Mesendoderm (in vitro differentiated cells): ENCODE measurements around the gene ATP7B.

Experiments used
- DNase-seq: peaks from one replicate; pipeline ENCODE4 v3.0.0; 2013
- H2AK5ac ChIP-seq: 2 replicates; pipeline ENCODE4 v1.6.1; 2013; ENCODE audit warnings: low read length, inconsistent platforms
- H2BK120ac ChIP-seq: 2 replicates; pipeline ENCODE4 v1.6.1; 2013; ENCODE audit warnings: low read depth, mild to moderate bottlenecking, low read length, moderate library complexity, mixed read lengths
- H2BK15ac ChIP-seq: replicated peaks from 2 replicates; pipeline ENCODE4 v1.6.1; 2013; ENCODE audit warnings: low read depth, mild to moderate bottlenecking, moderate library complexity
- H2BK5ac ChIP-seq: 2 replicates; pipeline ENCODE4 v1.6.1; 2013; ENCODE audit warnings: low read length, inconsistent platforms
- H3K18ac ChIP-seq: 2 replicates; pipeline ENCODE4 v1.6.1; 2013; ENCODE audit warnings: mild to moderate bottlenecking, low read length, mixed read lengths
- H3K23ac ChIP-seq: one replicate; pipeline ENCODE4 v1.6.1; 2013; ENCODE audit warnings: low read length
- H3K27ac ChIP-seq: 2 replicates; pipeline ENCODE4 v1.5.1; 2013; ENCODE audit warnings: low read depth, mild to moderate bottlenecking, inconsistent platforms, low read length, moderate library complexity
- H3K27me3 ChIP-seq: 2 replicates; pipeline ENCODE4 v1.6.1; 2013; ENCODE audit warnings: low read length, control low read depth, mild to moderate bottlenecking, inconsistent platforms; ENCODE audit not compliant: insufficient read depth, poor library complexity
- H3K36me3 ChIP-seq: 2 replicates; pipeline ENCODE4 v1.6.1; 2013; ENCODE audit warnings: low read length, inconsistent platforms; ENCODE audit not compliant: control insufficient read depth, insufficient read depth
- H3K4ac ChIP-seq: one replicate; pipeline ENCODE4 v1.6.1; 2013; ENCODE audit warnings: low read depth, mild to moderate bottlenecking, low read length, moderate library complexity
- H3K4me1 ChIP-seq: 2 replicates; pipeline ENCODE4 v1.6.1; 2013; ENCODE audit warnings: low read depth, low read length, inconsistent platforms; ENCODE audit not compliant: control insufficient read depth
- H3K4me2 ChIP-seq: 2 replicates; pipeline ENCODE4 v1.6.1; 2013; ENCODE audit warnings: low read length
- H3K4me3 ChIP-seq: 2 replicates; pipeline ENCODE4 v1.5.1; 2013; ENCODE audit warnings: mild to moderate bottlenecking, low read length
- H3K56ac ChIP-seq: one replicate; pipeline ENCODE4 v1.6.1; 2013; ENCODE audit warnings: low read length
- H3K79me1 ChIP-seq: 2 replicates; pipeline ENCODE4 v1.6.1; 2013; ENCODE audit warnings: low read length, inconsistent platforms
- H3K79me2 ChIP-seq: 2 replicates; pipeline ENCODE4 v1.6.1; 2013; ENCODE audit warnings: mild to moderate bottlenecking, low read length; ENCODE audit not compliant: control insufficient read depth, insufficient read depth
- H3K9ac ChIP-seq: 2 replicates; pipeline ENCODE4 v1.6.1; 2013; ENCODE audit warnings: low read length, inconsistent platforms
- H4K5ac ChIP-seq: one replicate; pipeline ENCODE4 v1.6.1; 2013; ENCODE audit warnings: low read length
- H4K8ac ChIP-seq: one replicate; pipeline ENCODE4 v1.6.1; 2013; ENCODE audit warnings: low read depth, mild to moderate bottlenecking, control low read depth, low read length, moderate library complexity
- WGBS: extraction: QIAGEN DNeasy Blood & Tissue Kit; methylation state at CpG from one replicate; pipeline ENCODE4 v1.1.7; 2013; ENCODE audit warnings: low lambda C conversion rate, missing lambda C conversion rate; ENCODE audit not compliant: insufficient coverage; ENCODE audit errors: extremely low coverage; 5-methylcytosine and 5-hydroxymethylcytosine counted together

The ATP7B gene

GRCh38 chr13:51978796-51979556 lies 32.3 kb downstream of the ATP7B start:
- no peak overlapping the region for H3K27ac ChIP-seq
- H3K4me2 ChIP-seq: no peak overlapping the region
- no CpG with 5 or more reads among the region's 5 CpGs for WGBS

DNA sequence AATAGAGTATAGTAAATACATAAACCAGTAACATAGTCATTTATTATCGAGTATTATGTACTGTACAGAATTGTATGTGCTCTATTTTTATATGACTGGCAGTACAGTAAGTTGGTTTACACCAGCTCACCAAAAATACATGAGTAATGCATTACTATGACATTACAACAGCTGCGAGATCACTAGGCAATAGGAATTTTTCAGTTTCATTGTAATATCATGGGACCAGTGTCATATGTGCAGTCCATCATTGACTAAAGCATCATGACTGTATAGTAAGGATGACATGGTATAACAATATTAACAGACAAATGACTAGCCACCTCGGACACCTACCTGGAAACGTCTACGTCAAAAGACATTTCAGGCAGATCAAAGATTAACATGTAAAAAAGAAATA lies 33.6 kb downstream of the ATP7B start:
- H3K56ac ChIP-seq: no peak overlapping the region
- no peak overlapping the region for H3K4me2 ChIP-seq
- H3K4ac ChIP-seq: no peak overlapping the region
- WGBS: no CpG with 5 or more reads among the region's 5 CpGs
- H2AK5ac ChIP-seq: no peak overlapping the region
- H3K79me1 ChIP-seq: no peaks in the 10 kb centered on the region
- no peak for DNase-seq
- no peaks in the 10 kb centered on the region for H3K79me2 ChIP-seq
- no peak overlapping the region for H3K18ac ChIP-seq
- no peaks in the 10 kb centered on the region for H3K27me3 ChIP-seq
- no peak overlapping the region for H4K5ac ChIP-seq
- no peak overlapping the region for H2BK5ac ChIP-seq
- H3K27ac ChIP-seq: no peak overlapping the region
- no peaks in the 10 kb centered on the region for H3K36me3 ChIP-seq
- peaks cover 5% of the 10 kb centered on the region for H3K4me1 ChIP-seq
- H3K23ac ChIP-seq: no peak overlapping the region
- H2BK120ac ChIP-seq: no peak overlapping the region
- H4K8ac ChIP-seq: no peak overlapping the region
- no peak overlapping the region for H3K4me3 ChIP-seq
- no peak overlapping the region for H3K9ac ChIP-seq
- no peak overlapping the region for H2BK15ac ChIP-seq

More at GRCh38 chr13:51978796-51979556, 32.3 kb downstream of the ATP7B start:
- Histone ChIP-seq H4K8ac (no peak overlapping the region), H2BK15ac (no peak overlapping the region), H3K4me1 (peaks cover 5% of the 10 kb centered on the region), H3K4me3 (no peak overlapping the region), H3K79me1 (no peaks in the 10 kb centered on the region), H2BK5ac (no peak overlapping the region), H2BK120ac (no peak overlapping the region), H3K36me3 (no peaks in the 10 kb centered on the region), H3K56ac (no peak overlapping the region), H3K9ac (no peak overlapping the region), H3K79me2 (no peaks in the 10 kb centered on the region), H3K18ac (no peak overlapping the region), H3K4ac (no peak overlapping the region), H2AK5ac (no peak overlapping the region), H3K27me3 (no peaks in the 10 kb centered on the region), H3K23ac (no peak overlapping the region), H4K5ac (no peak overlapping the region)
- DNase-seq: no peak

DNA sequence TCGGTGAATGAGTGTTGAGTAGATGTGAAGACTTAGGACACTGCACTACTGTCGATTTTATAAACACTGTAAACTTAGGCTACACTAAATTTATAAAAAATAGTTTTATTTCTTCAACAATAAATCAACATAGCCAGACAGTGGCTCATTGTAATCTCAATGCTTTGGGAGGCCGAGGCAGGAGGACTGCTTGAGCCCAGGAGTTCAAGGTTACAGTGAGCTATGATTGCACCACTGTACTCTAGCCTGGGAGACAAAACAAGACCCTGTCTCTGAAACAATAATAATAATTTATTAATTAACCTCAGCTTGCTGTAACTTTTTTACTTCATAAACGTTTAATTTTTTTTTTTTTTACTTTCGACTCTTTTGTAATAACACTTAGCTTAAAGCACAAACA lies 34.4 kb downstream of the ATP7B start:
- 100% methylated on average over 2 of the region's 5 CpGs for WGBS
- H3K4ac ChIP-seq: no peak overlapping the region
- no peak overlapping the region for H3K9ac ChIP-seq
- H3K4me2 ChIP-seq: no peak overlapping the region
- no peak overlapping the region for H2BK120ac ChIP-seq
- no peak for DNase-seq
- H2AK5ac ChIP-seq: no peak overlapping the region
- H4K8ac ChIP-seq: no peak overlapping the region
- no peak overlapping the region for H2BK15ac ChIP-seq
- H3K4me3 ChIP-seq: no peak overlapping the region
- H2BK5ac ChIP-seq: no peak overlapping the region
- no peak overlapping the region for H3K56ac ChIP-seq
- peaks cover 5% of the 10 kb centered on the region for H3K4me1 ChIP-seq
- no peaks in the 10 kb centered on the region for H3K27me3 ChIP-seq
- no peaks in the 10 kb centered on the region for H3K79me2 ChIP-seq
- H3K27ac ChIP-seq: no peak overlapping the region
- no peak overlapping the region for H4K5ac ChIP-seq
- H3K18ac ChIP-seq: no peak overlapping the region
- no peaks in the 10 kb centered on the region for H3K79me1 ChIP-seq
- no peak overlapping the region for H3K23ac ChIP-seq
- H3K36me3 ChIP-seq: no peaks in the 10 kb centered on the region

DNA sequence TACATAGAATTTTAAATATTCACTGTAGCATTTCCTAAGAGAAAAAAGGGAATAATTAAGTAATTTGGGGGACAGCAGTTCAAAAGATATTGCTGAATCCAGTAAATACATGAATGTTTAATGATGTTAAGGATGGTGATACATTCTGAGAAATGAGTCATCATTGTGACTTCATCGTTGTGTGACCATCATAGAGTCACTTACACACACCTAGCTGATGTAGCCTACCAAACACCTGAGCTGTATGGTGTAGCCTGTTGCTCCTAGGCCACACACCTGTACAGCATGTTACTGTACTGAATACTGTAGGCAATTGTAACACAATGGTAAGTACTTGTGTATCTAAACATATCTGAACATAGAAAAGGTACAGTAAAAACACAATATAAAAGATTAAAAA lies 34.8 kb downstream of the ATP7B start:
- no peak overlapping the region for H4K8ac ChIP-seq
- no peak overlapping the region for H3K27ac ChIP-seq
- H2BK120ac ChIP-seq: no peak overlapping the region
- peaks cover 4% of the 10 kb centered on the region for H3K4me1 ChIP-seq
- H2BK15ac ChIP-seq: no peak overlapping the region
- H3K4me3 ChIP-seq: no peak overlapping the region
- no peaks in the 10 kb centered on the region for H3K79me2 ChIP-seq
- H2BK5ac ChIP-seq: no peak overlapping the region
- no peaks in the 10 kb centered on the region for H3K27me3 ChIP-seq
- no peak overlapping the region for H3K23ac ChIP-seq
- no peak overlapping the region for H3K4ac ChIP-seq
- no peak overlapping the region for H3K4me2 ChIP-seq
- no peak overlapping the region for H2AK5ac ChIP-seq
- H3K36me3 ChIP-seq: no peaks in the 10 kb centered on the region
- no peak overlapping the region for H4K5ac ChIP-seq
- no CpG with 5 or more reads among the region's 1 CpG for WGBS
- no peak overlapping the region for H3K56ac ChIP-seq
- no peak overlapping the region for H3K9ac ChIP-seq
- no peak for DNase-seq
- H3K79me1 ChIP-seq: no peaks in the 10 kb centered on the region
- H3K18ac ChIP-seq: no peak overlapping the region

DNA sequence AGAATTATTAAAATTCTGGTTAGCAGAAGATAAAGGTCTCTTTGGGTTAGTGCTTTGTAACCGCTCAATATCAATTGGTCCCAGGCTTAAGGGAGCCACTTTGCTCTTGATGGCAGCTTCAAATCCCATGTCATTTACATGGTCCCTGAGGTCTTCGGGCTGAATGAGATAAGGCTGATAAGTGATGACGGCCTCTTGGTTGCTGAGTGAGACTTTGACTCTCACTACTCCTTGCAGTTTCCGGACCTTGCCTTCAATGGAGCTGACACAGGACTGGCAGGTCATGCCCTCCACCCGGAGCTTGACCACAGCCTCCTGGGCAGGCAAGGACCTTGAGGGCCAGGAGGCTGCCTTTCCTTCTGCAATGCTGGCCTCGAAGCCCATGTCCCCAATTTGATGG lies 36.8 kb downstream of the ATP7B start:
- Histone ChIP-seq H3K36me3 (no peaks in the 10 kb centered on the region), H2BK120ac (no peak overlapping the region), H3K4me2 (no peak overlapping the region), H3K56ac (no peak overlapping the region), H3K4me1 (peaks cover 2% of the 10 kb centered on the region), H3K27me3 (no peaks in the 10 kb centered on the region), H3K4ac (no peak overlapping the region), H2BK15ac (no peak overlapping the region), H4K8ac (no peak overlapping the region), H3K79me1 (no peaks in the 10 kb centered on the region), H3K4me3 (no peak overlapping the region), H3K79me2 (no peaks in the 10 kb centered on the region), H3K9ac (no peak overlapping the region), H2AK5ac (no peak overlapping the region), H3K23ac (no peak overlapping the region), H3K18ac (no peak overlapping the region), H3K27ac (no peak overlapping the region), H4K5ac (no peak overlapping the region), H2BK5ac (no peak overlapping the region)
- DNase-seq: no peak
- WGBS: no CpG with 5 or more reads among the region's 6 CpGs
